Measurements from ENCODE around the gene OTOF. TPM values are rescaled to one million over a fixed set of nuclear protein-coding genes. Genes with fewer than 3 reads are reported as not detected.

The OTOF gene
- total and polyA plus RNA-seq, 4 donors, result 0.03 to 0.09 (median 0.08) TPM; not detected in 1

- peaks cover 0 to 9% (median 4%) of the 10 kb centered on the region in 5 donors for H3K4me1 ChIP-seq (ENCODE audit: control insufficient read depth in 5 of 5, insufficient read depth in 5 of 5, low read length in 5 of 5)
- DNase-seq (no peak), ATAC-seq (ENCODE audit: insufficient read depth, low FRiP score) (no peak)
- no peak overlapping the region for H3K9ac ChIP-seq (ENCODE audit: insufficient read depth in 1 of 2, low read length in 2 of 2)
- no peak overlapping the region for H3K27ac ChIP-seq (ENCODE audit: low read depth in 1 of 2, low read length in 1 of 2)
- H3K9me3 ChIP-seq (ENCODE audit: control insufficient read depth in 4 of 4, insufficient read depth in 3 of 4, low read length in 3 of 4), result no peaks in the 10 kb centered on the region
- H3K36me3 ChIP-seq (ENCODE audit: control insufficient read depth in 4 of 4, insufficient read depth in 4 of 4, low read length in 4 of 4), result no peaks in the 10 kb centered on the region
- no peak overlapping the region for H3K4me3 ChIP-seq
- 92 to 94% methylated on average over 20 of the region's 20 CpGs for WGBS, 2 donors
- TF ChIP-seq CTCF (IDR thresholded peaks at IDR 0.05; ENCODE audit: control extremely low read depth, extremely low read depth), result no peak
- no peaks in the 10 kb centered on the region for H3K27me3 ChIP-seq (ENCODE audit: control insufficient read depth in 3 of 3, insufficient read depth in 3 of 3, low read length in 2 of 3)
Measured at GRCh38 chr2:26488463-26489212, 10.7 kb upstream of the OTOF start.

- no peak for TF ChIP-seq CTCF (IDR thresholded peaks at IDR 0.05; ENCODE audit: control extremely low read depth, extremely low read depth)
Measured at GRCh38 chr2:26487192-26487591, 9.3 kb upstream of the OTOF start.

GRCh38 chr2:26486789-26487188 is 8.9 kb upstream of the OTOF start:
- Histone ChIP-seq H3K9ac (ENCODE audit: insufficient read depth in 1 of 2, low read length in 2 of 2) (no peak overlapping the region), H3K36me3 (ENCODE audit: control insufficient read depth in 4 of 4, insufficient read depth in 4 of 4, low read length in 4 of 4) (no peaks in the 10 kb centered on the region), H3K27me3 (ENCODE audit: control insufficient read depth in 3 of 3, insufficient read depth in 3 of 3, low read length in 2 of 3) (peaks cover 0 to 3% (median 0%) of the 10 kb centered on the region in 3 donors), H3K4me3 (no peak overlapping the region), H3K27ac (ENCODE audit: low read depth in 1 of 2, low read length in 1 of 2) (no peak overlapping the region), H3K9me3 (ENCODE audit: control insufficient read depth in 4 of 4, insufficient read depth in 3 of 4, low read length in 3 of 4) (no peaks in the 10 kb centered on the region), H3K4me1 (ENCODE audit: control insufficient read depth in 5 of 5, insufficient read depth in 5 of 5, low read length in 5 of 5) (peaks cover 0 to 16% (median 6%) of the 10 kb centered on the region in 5 donors)
- ATAC-seq (ENCODE audit: insufficient read depth, low FRiP score) (no peak), DNase-seq (no peak)
- 78 to 87% methylated on average over 3 of the region's 3 CpGs for WGBS, 2 donors
- no peak for TF ChIP-seq CTCF (IDR thresholded peaks at IDR 0.05; ENCODE audit: control extremely low read depth, extremely low read depth)

More at GRCh38 chr2:26487192-26487591, 9.3 kb upstream of the OTOF start:
- H3K9ac ChIP-seq (ENCODE audit: insufficient read depth in 1 of 2, low read length in 2 of 2), result no peak overlapping the region
- no peak for DNase-seq
- H3K4me1 ChIP-seq (ENCODE audit: control insufficient read depth in 5 of 5, insufficient read depth in 5 of 5, low read length in 5 of 5), result peaks cover 0 to 16% (median 6%) of the 10 kb centered on the region in 5 donors
- H3K9me3 ChIP-seq (ENCODE audit: control insufficient read depth in 4 of 4, insufficient read depth in 3 of 4, low read length in 3 of 4), result no peaks in the 10 kb centered on the region
- H3K36me3 ChIP-seq (ENCODE audit: control insufficient read depth in 4 of 4, insufficient read depth in 4 of 4, low read length in 4 of 4), result no peaks in the 10 kb centered on the region
- H3K4me3 ChIP-seq, result no peak overlapping the region
- ATAC-seq (ENCODE audit: insufficient read depth, low FRiP score), result no peak
- 57 to 75% methylated on average over 5 of the region's 5 CpGs for WGBS, 2 donors
- H3K27me3 ChIP-seq (ENCODE audit: control insufficient read depth in 3 of 3, insufficient read depth in 3 of 3, low read length in 2 of 3), result peaks cover 0 to 3% (median 0%) of the 10 kb centered on the region in 3 donors
- H3K27ac ChIP-seq (ENCODE audit: low read depth in 1 of 2, low read length in 1 of 2), result no peak overlapping the region
